GM18909 (cell line): ENCODE results near the gene BCAP29.

Source experiments
- ATAC-seq: cut with Tn5 transposase; IDR thresholded peaks from one replicate; pipeline ENCODE4 v1.9.1; 2021; ENCODE audit warnings: mild to moderate bottlenecking; ENCODE audit not compliant: unreplicated experiment, poor library complexity

The BCAP29 gene

GRCh38 chr7:107581387-107582013 lies 1.5 kb downstream of the BCAP29 start:
- no peak for ATAC-seq

GRCh38 chr7:107582875-107583274 lies 2.8 kb downstream of the BCAP29 start:
- ATAC-seq: no peak

GRCh38 chr7:107584716-107585115 lies 4.7 kb downstream of the BCAP29 start:
- no peak for ATAC-seq

GRCh38 chr7:107588529-107589130 lies 8.6 kb downstream of the BCAP29 start:
- ATAC-seq: no peak

GRCh38 chr7:107591421-107591820 lies 11.4 kb downstream of the BCAP29 start:
- ATAC-seq: no peak

GRCh38 chr7:107592361-107593024 lies 12.4 kb downstream of the BCAP29 start:
- ATAC-seq: no peak

GRCh38 chr7:107593025-107593410 lies 13.0 kb downstream of the BCAP29 start:
- ATAC-seq: no peak

- no peak for ATAC-seq
These were observed 15.1 kb downstream of the BCAP29 start for GRCh38 chr7:107594961-107595737.

- ATAC-seq: no peak
These were observed 17.0 kb downstream of the BCAP29 start for GRCh38 chr7:107596881-107597581.

GRCh38 chr7:107597582-107597916 lies 17.5 kb downstream of the BCAP29 start:
- ATAC-seq: no peak

GRCh38 chr7:107597953-107598352 lies 17.9 kb downstream of the BCAP29 start:
- ATAC-seq: no peak

GRCh38 chr7:107599262-107599661 lies 19.2 kb downstream of the BCAP29 start:
- no peak for ATAC-seq

GRCh38 chr7:107600816-107601215 lies 20.8 kb downstream of the BCAP29 start:
- no peak for ATAC-seq

- no peak for ATAC-seq
These were observed 25.3 kb downstream of the BCAP29 start for GRCh38 chr7:107605218-107605815.

GRCh38 chr7:107606303-107606702 lies 26.3 kb downstream of the BCAP29 start:
- no peak for ATAC-seq

- no peak for ATAC-seq
These were observed 29.8 kb downstream of the BCAP29 start for GRCh38 chr7:107609811-107610261.

- ATAC-seq: no peak
These were observed 30.3 kb downstream of the BCAP29 start for GRCh38 chr7:107610323-107610722.

GRCh38 chr7:107613439-107613838 lies 33.4 kb downstream of the BCAP29 start:
- ATAC-seq: no peak

- ATAC-seq: no peak
These were observed 33.9 kb downstream of the BCAP29 start for GRCh38 chr7:107613948-107614347.

- no peak for ATAC-seq
These were observed 34.4 kb downstream of the BCAP29 start for GRCh38 chr7:107614425-107614824.
